Keratinocyte (primary cell): ENCODE data around the gene REEP6.

Source experiments
- CTCF ChIP-seq, 3 experiments: IDR thresholded peaks in 1 of 3; conservative IDR thresholded peaks in 1 of 3; optimal IDR thresholded peaks in 1 of 3; 2 replicates in 2 of 3; 3 replicates in 1 of 3; pipeline versions ENCODE3 to v1.5.1; 2011; ENCODE audit warnings: low read length in 3 of 3, mild to moderate bottlenecking in 3 of 3, moderate library complexity in 2 of 3, control low read depth in 1 of 3, inconsistent platforms in 1 of 3; ENCODE audit not compliant: insufficient read depth in 2 of 3; ENCODE audit errors: extremely low read depth in 1 of 3
- EZH2 ChIP-seq: IDR thresholded peaks from one replicate; pipeline ENCODE4 v1.6.1; 2012; ENCODE audit warnings: inconsistent platforms, mild to moderate bottlenecking, low read length, moderate library complexity

GRCh38 chr19:1491849-1492170 is 829 bp downstream of the REEP6 start:
- TF ChIP-seq CTCF (optimal IDR thresholded peaks at IDR 0.05 in 1 of 3, IDR thresholded peaks at IDR 0.05 in 1 of 3, conservative IDR thresholded peaks at IDR 0.05 in 1 of 3; ENCODE audit: extremely low read depth in 1 of 3, insufficient read depth in 2 of 3, low read length in 3 of 3) (no peak), EZH2 (no peak)
